ENCODE measurements around the gene NODAL. TPM values are rescaled to one million over a fixed set of nuclear protein-coding genes. Genes with fewer than 3 reads are reported as not detected.

Gene NODAL
- total RNA-seq, 1 experiment from 2014 or later = not detected

GRCh38 chr10:70465278-70465677 is 23.8 kb upstream of the NODAL start:
- DNase-seq (ENCODE audit: extremely low read depth, low read depth) = no peak

GRCh38 chr10:70462349-70462984 is 21.0 kb upstream of the NODAL start:
- no peak for DNase-seq (ENCODE audit: extremely low read depth, low read depth)

- DNase-seq (ENCODE audit: extremely low read depth, low read depth) = peak; percentile 61
Measured at GRCh38 chr10:70461397-70462348, 20.2 kb upstream of the NODAL start.

- DNase-seq (ENCODE audit: extremely low read depth, low read depth) = no peak
Measured at GRCh38 chr10:70459774-70460490, 18.5 kb upstream of the NODAL start.

GRCh38 chr10:70459061-70459773 is 17.7 kb upstream of the NODAL start:
- no peak for DNase-seq (ENCODE audit: extremely low read depth, low read depth)

- peak; percentile 40 for DNase-seq (ENCODE audit: extremely low read depth, low read depth)
Measured at GRCh38 chr10:70458329-70459060, 17.0 kb upstream of the NODAL start.

- DNase-seq (ENCODE audit: extremely low read depth, low read depth) = no peak
Measured at GRCh38 chr10:70457759-70458305, 16.4 kb upstream of the NODAL start.

- DNase-seq (ENCODE audit: extremely low read depth, low read depth) = no peak
Measured at GRCh38 chr10:70456164-70456563, 14.7 kb upstream of the NODAL start.

GRCh38 chr10:70455213-70455630 is 13.7 kb upstream of the NODAL start:
- no peak for DNase-seq (ENCODE audit: extremely low read depth, low read depth)

GRCh38 chr10:70448236-70448635 is 6.8 kb upstream of the NODAL start:
- DNase-seq (ENCODE audit: extremely low read depth, low read depth) = no peak

GRCh38 chr10:70445718-70446657 is 4.5 kb upstream of the NODAL start:
- DNase-seq (ENCODE audit: extremely low read depth, low read depth) = no peak

GRCh38 chr10:70444744-70445143 is 3.3 kb upstream of the NODAL start:
- no peak for DNase-seq (ENCODE audit: extremely low read depth, low read depth)

- DNase-seq (ENCODE audit: extremely low read depth, low read depth) = no peak
Measured at GRCh38 chr10:70442332-70442988, 979 bp upstream of the NODAL start.

- DNase-seq (ENCODE audit: extremely low read depth, low read depth) = no peak
Measured at GRCh38 chr10:70441895-70442309, 421 bp upstream of the NODAL start.

- no peak for DNase-seq (ENCODE audit: extremely low read depth, low read depth)
Measured at GRCh38 chr10:70440296-70441160, 953 bp downstream of the NODAL start.

GRCh38 chr10:70437721-70438120 is 3.8 kb downstream of the NODAL start:
- DNase-seq (ENCODE audit: extremely low read depth, low read depth) = no peak
